B cell (primary cell): ENCODE data around the gene RASGRP4. TPM values are rescaled to one million over a fixed set of nuclear protein-coding genes. Genes with fewer than 3 reads are reported as not detected.

Experiments
- ATAC-seq: fragments of 200-7000 bp; cut with Tn5 transposase; one replicate; pipeline ENCODE4 v1.10.0; 2021; ENCODE audit warnings: low read depth, mild to moderate bottlenecking, moderate number of reproducible peaks, moderate library complexity
- CTCF ChIA-PET: fragments of 350-600 bp; sonication (Branson Sonifier 250); formaldehyde crosslinking; loops from one replicate; lab custom pipeline; 2021; ENCODE audit warnings: antibody characterized with exemption, inconsistent platforms; lab: Charles Lee
- POLR2A ChIA-PET: fragments of 350-600 bp; sonication (Branson Sonifier 250); formaldehyde crosslinking; loops from one replicate; lab custom pipeline; 2021; ENCODE audit warnings: antibody characterized with exemption; lab: Charles Lee
- DNase-seq: peaks from one replicate; pipeline ENCODE4 v3.0.0; 2013
- H2AFZ ChIP-seq: 2 replicates; pipeline ENCODE4 v1.6.1; 2012; ENCODE audit warnings: mild to moderate bottlenecking, low read depth, low read length; ENCODE audit not compliant: insufficient read depth, poor library complexity, severe bottlenecking
- H3K27ac ChIP-seq, 2 donors: 1 replicate in 1 of 2; 2 replicates in 1 of 2; pipeline ENCODE4 v1.5.1; 2012 to 2013; ENCODE audit warnings: low read length in 2 of 2, mild to moderate bottlenecking in 2 of 2, moderate library complexity in 1 of 2
- H3K27me3 ChIP-seq, 4 experiments: fragments of 200-600 bp in 1 of 4; sonication (generic) in 1 of 4; replicated peaks in 1 of 4; 1 replicate in 2 of 4; 2 replicates in 2 of 4; pipeline versions ENCODE4 v1.6.1 to v1.7.0; 2013 to 2016; ENCODE audit warnings: low read length in 3 of 4, mild to moderate bottlenecking in 2 of 4, mixed read lengths in 1 of 4, moderate library complexity in 1 of 4; ENCODE audit not compliant: insufficient read depth in 4 of 4, control insufficient read depth in 3 of 4; ENCODE audit errors: control extremely low read depth in 1 of 4
- H3K36me3 ChIP-seq, 2 experiments: replicated peaks in 1 of 2; 1 replicate in 1 of 2; 2 replicates in 1 of 2; pipeline versions ENCODE4 v1.6.1 to v1.7.1; 2013; ENCODE audit warnings: low read length in 1 of 2; ENCODE audit not compliant: insufficient read depth in 2 of 2, control insufficient read depth in 1 of 2; ENCODE audit errors: control extremely low read depth in 1 of 2, extremely low read depth in 1 of 2
- H3K4me1 ChIP-seq, 2 donors: fragments of 200-600 bp in 1 of 2; sonication (generic) in 1 of 2; 1 replicate in 1 of 2; 2 replicates in 1 of 2; pipeline versions ENCODE4 v1.5.1 to v1.6.1; 2013 to 2017; ENCODE audit warnings: low read length in 2 of 2; ENCODE audit not compliant: control insufficient read depth in 2 of 2, insufficient read depth in 2 of 2
- H3K4me2 ChIP-seq: replicated peaks from 2 replicates; pipeline ENCODE3; 2012; ENCODE audit warnings: mild to moderate bottlenecking, low read depth, low read length; ENCODE audit not compliant: poor library complexity, severe bottlenecking
- H3K4me3 ChIP-seq, 5 experiments: fragments of 200-600 bp in 1 of 5; sonication (generic) in 1 of 5; 1 replicate in 3 of 5; 2 replicates in 2 of 5; pipeline versions ENCODE4 v1.5.1 to v1.7.0; 2011 to 2016; ENCODE audit warnings: low read length in 4 of 5, mild to moderate bottlenecking in 4 of 5, low read depth in 2 of 5, control low read depth in 1 of 5, moderate library complexity in 1 of 5; ENCODE audit not compliant: insufficient read depth in 1 of 5; ENCODE audit errors: control extremely low read depth in 1 of 5, extremely low read depth in 1 of 5
- H3K79me2 ChIP-seq: fragments of 200-600 bp; sonication (generic); one replicate; pipeline ENCODE4 v1.6.0; 2016; ENCODE audit warnings: low read length; ENCODE audit not compliant: control insufficient read depth, insufficient read depth
- H3K9ac ChIP-seq: fragments of 200-600 bp; sonication (generic); 2 replicates; pipeline ENCODE4 v1.6.1; 2017; ENCODE audit warnings: mild to moderate bottlenecking, low read length, moderate library complexity
- H3K9me3 ChIP-seq, 3 donors: one replicate each; pipeline versions ENCODE4 v1.6.1 to v1.7.1; 2013; ENCODE audit warnings: low read length in 2 of 3; ENCODE audit not compliant: control insufficient read depth in 2 of 3, insufficient read depth in 1 of 3; ENCODE audit errors: control extremely low read depth in 1 of 3
- H4K20me1 ChIP-seq: 2 replicates; pipeline ENCODE4 v1.6.0; 2012; ENCODE audit warnings: mild to moderate bottlenecking, low read length; ENCODE audit not compliant: insufficient read depth, control insufficient read depth, poor library complexity, severe bottlenecking
- H3K27ac Mint-ChIP-seq: one replicate; pipeline ENCODE4 v1.8.0; 2021; ENCODE audit warnings: mixed read lengths
- H3K27me3 Mint-ChIP-seq: one replicate; pipeline ENCODE4 v1.8.0; 2021; ENCODE audit warnings: mixed read lengths
- H3K4me1 Mint-ChIP-seq: one replicate; pipeline ENCODE4 v1.8.0; 2021; ENCODE audit warnings: mixed read lengths
- H3K4me3 Mint-ChIP-seq: one replicate; pipeline ENCODE4 v1.8.0; 2021; ENCODE audit warnings: mixed read lengths
- H3K9me3 Mint-ChIP-seq: one replicate; pipeline ENCODE4 v1.8.0; 2022; ENCODE audit warnings: mixed read lengths; ENCODE audit not compliant: insufficient read depth
- EZH2 ChIP-seq: IDR thresholded peaks from 2 replicates; pipeline ENCODE4 v1.6.1; 2012; ENCODE audit warnings: borderline replicate concordance, low read depth, mild to moderate bottlenecking, moderate library complexity, low read length; ENCODE audit not compliant: insufficient read depth, poor library complexity, severe bottlenecking
- WGBS: methylation state at CpG from one replicate; pipeline ENCODE4 v1.1.5; 2013; ENCODE audit warnings: missing lambda C conversion rate; ENCODE audit not compliant: insufficient coverage; 5-methylcytosine and 5-hydroxymethylcytosine counted together
- intact Hi-C: fragments of 100-400 bp; cut with micrococcal nuclease; formaldehyde crosslinking; loops from one replicate; pipeline ENCODE4 v1.10.0; 2022
- polyA plus RNA-seq: library from polyadenylated mRNA; depleted of rRNA; stranded (reverse); fragments of >200 nt; gene quantifications from 2 replicates; pipeline ENCODE4 v1.2.3, GENCODE V29; 2012
- total RNA-seq, 2 donors: library from RNA; stranded (reverse); fragments of 120-200 nt in 1 of 2; gene quantifications; 1 replicate in 1 of 2; 2 replicates in 1 of 2; pipeline versions ENCODE4 v1.2.3 to v1.2.4, GENCODE V29; 2013 to 2022
- TF ChIP-seq, protein P1 (sequence below): fragments of 200-600 bp; IDR thresholded peaks from one replicate; pipeline ENCODE4 v1.8.0; 2022; ENCODE audit warnings: antibody characterized with exemption, mild to moderate bottlenecking

Gene RASGRP4
- total and polyA plus RNA-seq, 2 donors (not counting 1 experiment from before 2014, with no cell fraction given) = 0.20 to 0.98 TPM

DNA sequence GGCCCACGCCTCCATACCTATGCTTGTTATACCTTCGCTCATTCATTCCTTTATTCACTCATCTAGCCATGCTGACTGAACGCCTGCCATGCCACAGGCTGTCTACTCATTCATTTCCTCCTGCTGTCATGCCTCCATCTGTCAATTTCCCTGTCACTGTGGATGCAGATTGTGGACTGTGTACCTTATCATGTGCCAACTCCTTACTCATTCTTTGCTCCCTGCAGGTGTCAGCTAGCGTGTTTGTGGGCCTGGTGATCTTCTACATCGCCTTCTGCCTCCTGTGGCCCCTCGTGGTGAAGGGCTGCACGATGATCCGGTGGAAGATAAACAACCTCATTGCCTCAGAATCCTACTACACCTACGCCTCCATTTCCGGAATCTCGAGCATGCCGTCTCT, 55.7 kb downstream of the RASGRP4 start:
- H3K36me3 ChIP-seq = no peaks in the 10 kb centered on the region
- Mint-ChIP-seq H3K27ac (no peak overlapping the region), H3K9me3 (no peaks in the 10 kb centered on the region), H3K27me3 (peaks cover 13% of the 10 kb centered on the region), H3K4me3 (no peak overlapping the region), H3K4me1 (peaks cover 12% of the 10 kb centered on the region)
- ATAC-seq = no peak
- peaks cover 0 to 28% (median 0%) of the 10 kb centered on the region in 4 experiments for H3K27me3 ChIP-seq
- no peak for DNase-seq
- peaks cover 5% of the 10 kb centered on the region for H3K79me2 ChIP-seq
- H3K4me1 ChIP-seq = peaks cover 6 to 11% of the 10 kb centered on the region in 2 donors
- no peak overlapping the region for H3K9ac ChIP-seq
- no peak overlapping the region for H3K27ac ChIP-seq
- intact Hi-C loops = no loop called here
- no peak for TF ChIP-seq EZH2
- TF ChIP-seq, protein P1, sequence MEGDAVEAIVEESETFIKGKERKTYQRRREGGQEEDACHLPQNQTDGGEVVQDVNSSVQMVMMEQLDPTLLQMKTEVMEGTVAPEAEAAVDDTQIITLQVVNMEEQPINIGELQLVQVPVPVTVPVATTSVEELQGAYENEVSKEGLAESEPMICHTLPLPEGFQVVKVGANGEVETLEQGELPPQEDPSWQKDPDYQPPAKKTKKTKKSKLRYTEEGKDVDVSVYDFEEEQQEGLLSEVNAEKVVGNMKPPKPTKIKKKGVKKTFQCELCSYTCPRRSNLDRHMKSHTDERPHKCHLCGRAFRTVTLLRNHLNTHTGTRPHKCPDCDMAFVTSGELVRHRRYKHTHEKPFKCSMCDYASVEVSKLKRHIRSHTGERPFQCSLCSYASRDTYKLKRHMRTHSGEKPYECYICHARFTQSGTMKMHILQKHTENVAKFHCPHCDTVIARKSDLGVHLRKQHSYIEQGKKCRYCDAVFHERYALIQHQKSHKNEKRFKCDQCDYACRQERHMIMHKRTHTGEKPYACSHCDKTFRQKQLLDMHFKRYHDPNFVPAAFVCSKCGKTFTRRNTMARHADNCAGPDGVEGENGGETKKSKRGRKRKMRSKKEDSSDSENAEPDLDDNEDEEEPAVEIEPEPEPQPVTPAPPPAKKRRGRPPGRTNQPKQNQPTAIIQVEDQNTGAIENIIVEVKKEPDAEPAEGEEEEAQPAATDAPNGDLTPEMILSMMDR = no peak
- WGBS = 87% methylated on average over 12 of the region's 12 CpGs
- peaks cover 4% of the 10 kb centered on the region for H4K20me1 ChIP-seq
- H3K4me3 ChIP-seq = no peak overlapping the region
- no peak overlapping the region for H3K4me2 ChIP-seq
- ChIA-PET CTCF (no interaction called here), POLR2A (no interaction called here)
- H3K9me3 ChIP-seq = peaks cover 0 to 2% (median 0%) of the 10 kb centered on the region in 3 donors
- H2AFZ ChIP-seq = no peak overlapping the region

DNA sequence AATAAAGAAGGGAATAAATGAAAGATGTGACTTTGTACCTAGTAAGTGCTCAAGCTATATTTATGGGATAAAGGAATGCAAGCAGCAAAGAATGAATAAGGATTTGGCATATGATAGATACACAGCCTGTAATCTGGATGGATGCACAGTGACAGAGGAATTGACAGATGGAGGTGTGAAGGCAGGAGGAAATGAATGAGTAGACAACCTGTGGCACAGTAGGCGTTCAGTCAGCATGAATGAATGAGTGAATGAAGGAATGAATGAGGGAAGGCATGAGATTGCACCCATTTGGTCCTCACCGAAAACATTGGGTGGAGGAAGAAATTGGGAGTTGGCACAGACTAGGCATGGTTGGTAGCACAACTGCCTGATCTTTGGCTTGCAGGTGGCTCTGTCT, 56.4 kb downstream of the RASGRP4 start:
- no peak for ATAC-seq
- H3K79me2 ChIP-seq = no peaks in the 10 kb centered on the region
- intact Hi-C loops = no loop called here
- no peak overlapping the region for H3K9ac ChIP-seq
- peaks cover 0 to 2% (median 0%) of the 10 kb centered on the region in 3 donors for H3K9me3 ChIP-seq
- 92% methylated on average over 2 of the region's 2 CpGs for WGBS
- no peaks in the 10 kb centered on the region for H3K36me3 ChIP-seq
- ChIA-PET CTCF (no interaction called here), POLR2A (no interaction called here)
- H3K4me1 ChIP-seq = peaks cover 3 to 7% of the 10 kb centered on the region in 2 donors
- no peaks in the 10 kb centered on the region for H3K9me3 Mint-ChIP-seq
- peaks cover 5% of the 10 kb centered on the region for H3K4me1 Mint-ChIP-seq
- H3K27me3 Mint-ChIP-seq = peaks cover 13% of the 10 kb centered on the region
- H3K4me3 Mint-ChIP-seq = no peak overlapping the region
- H3K4me3 ChIP-seq = no peak overlapping the region
- H3K27me3 ChIP-seq = peaks cover 0 to 28% (median 0%) of the 10 kb centered on the region in 4 experiments
- no peak overlapping the region for H3K27ac Mint-ChIP-seq
- H2AFZ ChIP-seq = no peak overlapping the region
- H3K27ac ChIP-seq = no peak overlapping the region
- H3K4me2 ChIP-seq = no peak overlapping the region
- no peak for DNase-seq
- no peaks in the 10 kb centered on the region for H4K20me1 ChIP-seq
- TF ChIP-seq EZH2 = no peak
- TF ChIP-seq, protein P1 = no peak
